HG02763 (cell line): ENCODE data around the gene PRR36.
"Not testable (repeated sequence)": the region's sequence is repeated elsewhere in the genome, so short reads cannot be mapped to it uniquely, and the experiment has no call there.

ENCODE experiments used
- ATAC-seq: cut with Tn5 transposase; IDR thresholded peaks from one replicate; pipeline ENCODE4 v1.9.1; 2021; ENCODE audit warnings: mild to moderate bottlenecking, moderate library complexity; ENCODE audit not compliant: unreplicated experiment

PRR36 gene

GRCh38 chr19:7874076-7874896 lies at the start of gene PRR36:
TSS of gene PRR36 (minus strand) at chr19:7874390. CDS start at chr19:7873689, 701 bp downstream.
- no peak for ATAC-seq

GRCh38 chr19:7923295-7924191 lies 49.4 kb upstream of the PRR36 start:
- ATAC-seq: no peak

- ATAC-seq: no peak
Observed at GRCh38 chr19:7922836-7923195, 48.6 kb upstream of the PRR36 start.

- no peak for ATAC-seq
Observed at GRCh38 chr19:7921967-7922835, 48.0 kb upstream of the PRR36 start.

- no peak for ATAC-seq
Observed at GRCh38 chr19:7921302-7921966, 47.2 kb upstream of the PRR36 start.

GRCh38 chr19:7920519-7921301 lies 46.5 kb upstream of the PRR36 start:
- peak; percentile 50 for ATAC-seq

GRCh38 chr19:7919610-7920518 lies 45.7 kb upstream of the PRR36 start, which contains the start of gene SNAPC2:
TSS of gene SNAPC2 (plus strand) at chr19:7920338. CDS start at chr19:7920367, 29 bp downstream.
- peak; percentile 52 for ATAC-seq

- ATAC-seq: no peak
Observed at GRCh38 chr19:7918615-7919421, 44.6 kb upstream of the PRR36 start.

- not testable (repeated sequence) for ATAC-seq
Observed at GRCh38 chr19:7918062-7918614, 43.9 kb upstream of the PRR36 start.

GRCh38 chr19:7917267-7918061 lies 43.3 kb upstream of the PRR36 start:
- no peak for ATAC-seq

GRCh38 chr19:7916955-7917266 lies 42.7 kb upstream of the PRR36 start:
- ATAC-seq: no peak

GRCh38 chr19:7916103-7916954 lies 42.1 kb upstream of the PRR36 start:
- no peak for ATAC-seq

- ATAC-seq: no peak
Observed at GRCh38 chr19:7915250-7916102, 41.3 kb upstream of the PRR36 start.

- ATAC-seq: no peak
Observed at GRCh38 chr19:7914598-7915045, 40.4 kb upstream of the PRR36 start, which contains the start of gene TGFBR3L. TSS of gene TGFBR3L (plus strand) at chr19:7914830.

GRCh38 chr19:7914099-7914498 lies 39.9 kb upstream of the PRR36 start:
- no peak for ATAC-seq
